HG03175 (cell line): ENCODE measurements around the gene SLC2A8.

Experiments
- ATAC-seq: cut with Tn5 transposase; IDR thresholded peaks from one replicate; pipeline ENCODE4 v1.9.1; 2021; ENCODE audit warnings: mild to moderate bottlenecking, moderate library complexity; ENCODE audit not compliant: unreplicated experiment

Gene SLC2A8

GRCh38 chr9:127398715-127399400 lies 1.9 kb downstream of the SLC2A8 start:
- no peak for ATAC-seq

- no peak for ATAC-seq
These were observed 2.8 kb downstream of the SLC2A8 start for GRCh38 chr9:127399736-127400269.

- no peak for ATAC-seq
These were observed 5.6 kb downstream of the SLC2A8 start for GRCh38 chr9:127402401-127403090.

GRCh38 chr9:127403507-127404192 lies 6.7 kb downstream of the SLC2A8 start:
- ATAC-seq, result no peak

GRCh38 chr9:127404631-127405030 lies 7.7 kb downstream of the SLC2A8 start:
- ATAC-seq, result no peak

- no peak for ATAC-seq
These were observed 8.6 kb downstream of the SLC2A8 start for GRCh38 chr9:127405344-127406125.

GRCh38 chr9:127406799-127407491 lies 10.0 kb downstream of the SLC2A8 start:
- no peak for ATAC-seq

GRCh38 chr9:127407492-127407843 lies 10.5 kb downstream of the SLC2A8 start:
- ATAC-seq, result no peak

GRCh38 chr9:127411122-127411521 lies 14.2 kb downstream of the SLC2A8 start:
- ATAC-seq, result no peak

GRCh38 chr9:127415141-127415540 lies 18.2 kb downstream of the SLC2A8 start:
- ATAC-seq, result no peak

GRCh38 chr9:127415657-127416056 lies 18.7 kb downstream of the SLC2A8 start:
- ATAC-seq, result no peak

- ATAC-seq, result no peak
These were observed 20.4 kb downstream of the SLC2A8 start for GRCh38 chr9:127417131-127418036.

- no peak for ATAC-seq
These were observed 21.1 kb downstream of the SLC2A8 start for GRCh38 chr9:127418037-127418471.

GRCh38 chr9:127419348-127419747 lies 22.4 kb downstream of the SLC2A8 start:
- ATAC-seq, result no peak

GRCh38 chr9:127421057-127421456 lies 24.1 kb downstream of the SLC2A8 start:
- ATAC-seq, result no peak

- ATAC-seq, result no peak
These were observed 25.3 kb downstream of the SLC2A8 start for GRCh38 chr9:127422133-127422782.

- no peak for ATAC-seq
These were observed 25.8 kb downstream of the SLC2A8 start for GRCh38 chr9:127422787-127423186.

- ATAC-seq, result no peak
These were observed 26.5 kb downstream of the SLC2A8 start for GRCh38 chr9:127423476-127423933.
